GM23338 (cell line): Measurements from ENCODE around the gene DCP2. TPM values are rescaled to one million over a fixed set of nuclear protein-coding genes. Genes with fewer than 3 reads are reported as not detected.

ENCODE experiments used
- ATAC-seq: fragments of 200-7000 bp; cut with Tn5 transposase; 3 replicates; pipeline ENCODE4 v1.9.1; 2020
- DNase-seq: peaks from one replicate; pipeline ENCODE4 v3.0.0-alpha.2; 2015; ENCODE audit warnings: low spot score
- H2AFZ ChIP-seq: fragments of 200-600 bp; sonication (generic); 2 replicates; pipeline ENCODE4 v1.8.0; 2016; ENCODE audit warnings: antibody characterized with exemption, mild to moderate bottlenecking, moderate library complexity
- H3F3A ChIP-seq: fragments of 200-600 bp; sonication (generic); replicated peaks from 2 replicates; pipeline ENCODE4 v1.8.0; 2017; ENCODE audit warnings: antibody characterized with exemption, mixed run types, low read depth
- H3K27ac ChIP-seq: fragments of 200-600 bp; sonication (generic); 2 replicates; pipeline ENCODE4 v1.6.1; 2016; ENCODE audit warnings: low read depth
- H3K27me3 ChIP-seq: fragments of 200-600 bp; sonication (generic); 2 replicates; pipeline ENCODE4 v1.8.0; 2016; ENCODE audit warnings: mild to moderate bottlenecking, mixed run types, moderate library complexity; ENCODE audit not compliant: insufficient read depth
- H3K36me3 ChIP-seq: fragments of 200-600 bp; sonication (generic); 2 replicates; pipeline ENCODE4 v1.8.0; 2016; ENCODE audit warnings: mild to moderate bottlenecking; ENCODE audit not compliant: insufficient read depth
- H3K4me1 ChIP-seq: fragments of 200-600 bp; sonication (generic); 2 replicates; pipeline ENCODE4 v1.8.0; 2016; ENCODE audit warnings: mild to moderate bottlenecking, moderate library complexity; ENCODE audit not compliant: insufficient read depth
- H3K4me2 ChIP-seq: fragments of 200-600 bp; sonication (generic); 2 replicates; pipeline ENCODE4 v1.7.1; 2017; ENCODE audit warnings: mixed run types
- H3K4me3 ChIP-seq: fragments of 200-600 bp; sonication (generic); 2 replicates; pipeline ENCODE4 v1.6.1; 2016; ENCODE audit warnings: mixed run types
- H3K79me2 ChIP-seq: fragments of 200-600 bp; sonication (generic); replicated peaks from 2 replicates; pipeline ENCODE4 v1.8.0; 2017; ENCODE audit warnings: mild to moderate bottlenecking; ENCODE audit not compliant: insufficient read depth
- H3K9me2 ChIP-seq: fragments of 200-600 bp; sonication (generic); 2 replicates; pipeline ENCODE4 v1.8.0; 2017; ENCODE audit not compliant: insufficient read depth
- H4K20me1 ChIP-seq: fragments of 200-600 bp; sonication (generic); replicated peaks from 2 replicates; pipeline ENCODE4 v1.8.0; 2017; ENCODE audit warnings: mild to moderate bottlenecking; ENCODE audit not compliant: insufficient read depth
- H3K27ac Mint-ChIP-seq: 2 replicates; pipeline ENCODE4 v1.8.0; 2020; ENCODE audit warnings: inconsistent platforms, mild to moderate bottlenecking, moderate library complexity, mixed read lengths
- H3K27me3 Mint-ChIP-seq: 3 replicates; pipeline ENCODE4 v1.8.0; 2022; ENCODE audit warnings: low read depth, mild to moderate bottlenecking, moderate library complexity, mixed read lengths, inconsistent platforms; ENCODE audit not compliant: insufficient read depth, poor library complexity
- H3K36me3 Mint-ChIP-seq: 3 replicates; pipeline ENCODE4 v1.8.0; 2021; ENCODE audit warnings: low read depth, mild to moderate bottlenecking, inconsistent platforms, moderate library complexity, mixed read lengths
- H3K4me1 Mint-ChIP-seq: 3 replicates; pipeline ENCODE4 v1.8.0; 2020; ENCODE audit warnings: mild to moderate bottlenecking, inconsistent platforms, mixed read lengths
- H3K4me3 Mint-ChIP-seq: 3 replicates; pipeline ENCODE4 v1.8.0; 2021; ENCODE audit warnings: moderate library complexity, mild to moderate bottlenecking, inconsistent platforms, mixed read lengths
- H3K9me3 Mint-ChIP-seq: 3 replicates; pipeline ENCODE4 v1.8.0; 2020; ENCODE audit warnings: moderate library complexity, mild to moderate bottlenecking, inconsistent platforms, mixed read lengths
- CREB1 ChIP-seq: fragments of 250-450 bp; sonication (Bioruptor Pico); IDR thresholded peaks from 2 replicates; pipeline ENCODE4 v1.5.0; 2020; ENCODE audit warnings: low read depth, mild to moderate bottlenecking, moderate library complexity
- EZH2 ChIP-seq: fragments of 200-600 bp; sonication (generic); IDR thresholded peaks from one replicate; pipeline ENCODE4 v1.8.0; 2017; ENCODE audit warnings: antibody characterized with exemption, mild to moderate bottlenecking, low read depth; ENCODE audit not compliant: unreplicated experiment
- EZH2phosphoT487 ChIP-seq: fragments of 200-600 bp; sonication (generic); IDR thresholded peaks from one replicate; pipeline ENCODE4 v1.8.1; 2018; ENCODE audit warnings: antibody characterized with exemption; ENCODE audit not compliant: unreplicated experiment
- JUNB ChIP-seq: IDR thresholded peaks from one replicate; pipeline ENCODE4 v1.6.1; 2016; ENCODE audit warnings: antibody characterized with exemption; ENCODE audit not compliant: unreplicated experiment
- NANOG ChIP-seq: IDR thresholded peaks from 2 replicates; pipeline ENCODE4 v1.6.1; 2016; ENCODE audit warnings: antibody characterized with exemption, borderline replicate concordance
- POLR2AphosphoS5 ChIP-seq: IDR thresholded peaks from 2 replicates; pipeline ENCODE4 v1.6.1; 2016; ENCODE audit warnings: antibody characterized with exemption, low read depth
- STAT1 ChIP-seq: IDR thresholded peaks from one replicate; pipeline ENCODE4 v1.6.1; 2016; ENCODE audit warnings: antibody characterized with exemption; ENCODE audit not compliant: unreplicated experiment
- ZNF114 ChIP-seq: fragments of 250-450 bp; sonication (Bioruptor Pico); IDR thresholded peaks from 2 replicates; pipeline ENCODE4 v1.5.0; 2020; ENCODE audit warnings: mild to moderate bottlenecking, moderate library complexity
- ZNF331 ChIP-seq: fragments of 250-450 bp; sonication (Bioruptor Pico); IDR thresholded peaks from 2 replicates; pipeline ENCODE4 v1.5.0; 2020; ENCODE audit warnings: low read depth, mild to moderate bottlenecking, moderate library complexity
- polyA plus RNA-seq: library from polyadenylated mRNA; unstranded; fragments of >200 nt; fragmentation: Nextera tagmentation; extraction: Ambion mirVana; gene quantifications from 2 replicates; pipeline ENCODE4 v1.2.1, GENCODE V29; 2016
- total RNA-seq: library from RNA; depleted of rRNA; stranded (reverse); fragments of >200 nt; shearing (Covaris generic); gene quantifications from 2 replicates; pipeline ENCODE4 v1.2.3, GENCODE V29; 2014
- TF ChIP-seq, protein P1 (sequence below): IDR thresholded peaks from 2 replicates; pipeline ENCODE4 v1.6.1; 2016; ENCODE audit warnings: antibody characterized with exemption
- TF ChIP-seq, protein P2 (sequence below): fragments of 250-450 bp; sonication (Bioruptor Pico); IDR thresholded peaks from 2 replicates; pipeline ENCODE4 v1.5.0; 2020; ENCODE audit warnings: mild to moderate bottlenecking, moderate library complexity
- TF ChIP-seq, protein P3 (sequence below), 2 experiments: fragments of 200-600 bp in 1 of 2; sonication (generic) in 1 of 2; conservative IDR thresholded peaks; 2 replicates each; pipeline versions ENCODE4 v1.5.1 to v1.6.1; 2016 to 2017; ENCODE audit warnings: antibody characterized with exemption in 2 of 2, low read depth in 2 of 2, mild to moderate bottlenecking in 2 of 2, moderate library complexity in 1 of 2

Gene DCP2
- total and polyA plus RNA-seq, 2 experiments from 2014 or later: 96.6 to 165 TPM

DNA sequence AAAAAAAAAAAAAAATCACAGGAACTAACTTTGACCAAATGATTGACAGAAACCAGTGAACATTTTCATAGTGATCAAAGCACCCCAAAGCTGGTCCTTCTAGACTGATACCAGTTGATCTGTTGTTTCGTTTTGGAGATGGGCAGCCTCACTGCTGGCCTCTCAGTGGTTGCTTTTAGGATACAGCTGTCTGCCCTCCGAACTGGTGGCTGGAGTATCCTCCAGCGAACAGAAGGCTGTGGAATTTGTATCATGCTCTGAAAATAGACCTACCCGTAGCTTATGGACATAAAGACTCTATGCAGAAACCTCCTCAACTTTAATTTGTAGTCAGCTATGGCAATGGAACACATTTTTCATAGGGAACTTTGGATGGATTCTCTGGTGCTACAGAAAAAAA, 49.0 kb downstream of the DCP2 start:
- Mint-ChIP-seq H3K27ac (no peak overlapping the region), H3K9me3 (no peaks in the 10 kb centered on the region), H3K36me3 (peaks cover 48% of the 10 kb centered on the region), H3K4me3 (no peak overlapping the region), H3K27me3 (peaks cover 5% of the 10 kb centered on the region), H3K4me1 (peaks cover 17% of the 10 kb centered on the region; the same call in 2 of the 3 replicates)
- peaks cover 14% of the 10 kb centered on the region for H3K4me1 ChIP-seq
- no peaks in the 10 kb centered on the region; the same call in 1 of the 2 replicates for H4K20me1 ChIP-seq
- peaks cover 3% of the 10 kb centered on the region; the same call in 1 of the 2 replicates for H3K9me2 ChIP-seq
- H3K36me3 ChIP-seq: no peaks in the 10 kb centered on the region
- H3K27ac ChIP-seq: no peak overlapping the region
- no peak overlapping the region for H3K4me2 ChIP-seq
- ATAC-seq (no peak), DNase-seq (no peak)
- TF ChIP-seq JUNB (no peak), EZH2 (no peak), CREB1 (CRISPR knock-in tag) (no peak)
- H3K4me3 ChIP-seq: no peak overlapping the region
- no peaks in the 10 kb centered on the region for H3F3A ChIP-seq
- H3K27me3 ChIP-seq: no peaks in the 10 kb centered on the region
- H3K79me2 ChIP-seq: no peaks in the 10 kb centered on the region; the same call in 1 of the 2 replicates
- H2AFZ ChIP-seq: no peak overlapping the region

DNA sequence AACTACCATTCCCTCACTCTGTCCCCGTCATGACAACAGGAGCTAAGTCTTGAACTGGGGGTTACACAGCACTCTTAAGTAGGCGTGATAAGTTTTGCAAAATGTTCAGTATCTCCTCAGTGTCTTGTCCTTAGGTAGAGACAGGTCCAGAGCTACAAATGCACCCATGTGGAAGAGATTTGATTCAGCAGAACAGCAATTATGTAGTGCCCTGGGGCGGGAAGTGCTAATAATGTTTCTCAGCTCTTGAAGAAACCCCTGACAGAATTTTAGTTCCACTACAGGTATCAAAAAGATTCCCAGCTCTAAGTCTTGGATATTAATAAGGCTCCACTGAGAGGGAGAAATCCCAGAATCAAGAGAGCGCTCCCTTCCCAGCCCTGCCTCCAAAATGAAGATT, 49.6 kb downstream of the DCP2 start:
- H3K27ac Mint-ChIP-seq: no peak overlapping the region
- H3K4me3 Mint-ChIP-seq: no peak overlapping the region
- no peak for DNase-seq
- no peaks in the 10 kb centered on the region for H3K27me3 ChIP-seq
- no peak overlapping the region for H3K27ac ChIP-seq
- peaks cover 5% of the 10 kb centered on the region for H3K27me3 Mint-ChIP-seq
- peaks cover 3% of the 10 kb centered on the region; the same call in 1 of the 2 replicates for H3K9me2 ChIP-seq
- ATAC-seq: no peak
- peaks cover 20% of the 10 kb centered on the region for H3K4me1 ChIP-seq
- no peaks in the 10 kb centered on the region; the same call in 1 of the 2 replicates for H4K20me1 ChIP-seq
- no peaks in the 10 kb centered on the region for H3K36me3 ChIP-seq
- no peak overlapping the region for H2AFZ ChIP-seq
- no peak overlapping the region for H3K4me2 ChIP-seq
- no peak overlapping the region for H3K4me3 ChIP-seq
- no peaks in the 10 kb centered on the region; the same call in 1 of the 2 replicates for H3K79me2 ChIP-seq
- H3K36me3 Mint-ChIP-seq: peaks cover 48% of the 10 kb centered on the region
- no peaks in the 10 kb centered on the region for H3K9me3 Mint-ChIP-seq
- peaks cover 22% of the 10 kb centered on the region; the same call in 2 of the 3 replicates for H3K4me1 Mint-ChIP-seq
- H3F3A ChIP-seq: no peaks in the 10 kb centered on the region
- no peak for TF ChIP-seq ZNF114
- TF ChIP-seq EZH2: no peak
- TF ChIP-seq, protein P1, sequence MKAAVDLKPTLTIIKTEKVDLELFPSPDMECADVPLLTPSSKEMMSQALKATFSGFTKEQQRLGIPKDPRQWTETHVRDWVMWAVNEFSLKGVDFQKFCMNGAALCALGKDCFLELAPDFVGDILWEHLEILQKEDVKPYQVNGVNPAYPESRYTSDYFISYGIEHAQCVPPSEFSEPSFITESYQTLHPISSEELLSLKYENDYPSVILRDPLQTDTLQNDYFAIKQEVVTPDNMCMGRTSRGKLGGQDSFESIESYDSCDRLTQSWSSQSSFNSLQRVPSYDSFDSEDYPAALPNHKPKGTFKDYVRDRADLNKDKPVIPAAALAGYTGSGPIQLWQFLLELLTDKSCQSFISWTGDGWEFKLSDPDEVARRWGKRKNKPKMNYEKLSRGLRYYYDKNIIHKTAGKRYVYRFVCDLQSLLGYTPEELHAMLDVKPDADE: no peak
- no peak for TF ChIP-seq STAT1
- no peak for TF ChIP-seq ZNF331 (CRISPR knock-in tag)
- TF ChIP-seq NANOG: no peak
- TF ChIP-seq, protein P2, sequence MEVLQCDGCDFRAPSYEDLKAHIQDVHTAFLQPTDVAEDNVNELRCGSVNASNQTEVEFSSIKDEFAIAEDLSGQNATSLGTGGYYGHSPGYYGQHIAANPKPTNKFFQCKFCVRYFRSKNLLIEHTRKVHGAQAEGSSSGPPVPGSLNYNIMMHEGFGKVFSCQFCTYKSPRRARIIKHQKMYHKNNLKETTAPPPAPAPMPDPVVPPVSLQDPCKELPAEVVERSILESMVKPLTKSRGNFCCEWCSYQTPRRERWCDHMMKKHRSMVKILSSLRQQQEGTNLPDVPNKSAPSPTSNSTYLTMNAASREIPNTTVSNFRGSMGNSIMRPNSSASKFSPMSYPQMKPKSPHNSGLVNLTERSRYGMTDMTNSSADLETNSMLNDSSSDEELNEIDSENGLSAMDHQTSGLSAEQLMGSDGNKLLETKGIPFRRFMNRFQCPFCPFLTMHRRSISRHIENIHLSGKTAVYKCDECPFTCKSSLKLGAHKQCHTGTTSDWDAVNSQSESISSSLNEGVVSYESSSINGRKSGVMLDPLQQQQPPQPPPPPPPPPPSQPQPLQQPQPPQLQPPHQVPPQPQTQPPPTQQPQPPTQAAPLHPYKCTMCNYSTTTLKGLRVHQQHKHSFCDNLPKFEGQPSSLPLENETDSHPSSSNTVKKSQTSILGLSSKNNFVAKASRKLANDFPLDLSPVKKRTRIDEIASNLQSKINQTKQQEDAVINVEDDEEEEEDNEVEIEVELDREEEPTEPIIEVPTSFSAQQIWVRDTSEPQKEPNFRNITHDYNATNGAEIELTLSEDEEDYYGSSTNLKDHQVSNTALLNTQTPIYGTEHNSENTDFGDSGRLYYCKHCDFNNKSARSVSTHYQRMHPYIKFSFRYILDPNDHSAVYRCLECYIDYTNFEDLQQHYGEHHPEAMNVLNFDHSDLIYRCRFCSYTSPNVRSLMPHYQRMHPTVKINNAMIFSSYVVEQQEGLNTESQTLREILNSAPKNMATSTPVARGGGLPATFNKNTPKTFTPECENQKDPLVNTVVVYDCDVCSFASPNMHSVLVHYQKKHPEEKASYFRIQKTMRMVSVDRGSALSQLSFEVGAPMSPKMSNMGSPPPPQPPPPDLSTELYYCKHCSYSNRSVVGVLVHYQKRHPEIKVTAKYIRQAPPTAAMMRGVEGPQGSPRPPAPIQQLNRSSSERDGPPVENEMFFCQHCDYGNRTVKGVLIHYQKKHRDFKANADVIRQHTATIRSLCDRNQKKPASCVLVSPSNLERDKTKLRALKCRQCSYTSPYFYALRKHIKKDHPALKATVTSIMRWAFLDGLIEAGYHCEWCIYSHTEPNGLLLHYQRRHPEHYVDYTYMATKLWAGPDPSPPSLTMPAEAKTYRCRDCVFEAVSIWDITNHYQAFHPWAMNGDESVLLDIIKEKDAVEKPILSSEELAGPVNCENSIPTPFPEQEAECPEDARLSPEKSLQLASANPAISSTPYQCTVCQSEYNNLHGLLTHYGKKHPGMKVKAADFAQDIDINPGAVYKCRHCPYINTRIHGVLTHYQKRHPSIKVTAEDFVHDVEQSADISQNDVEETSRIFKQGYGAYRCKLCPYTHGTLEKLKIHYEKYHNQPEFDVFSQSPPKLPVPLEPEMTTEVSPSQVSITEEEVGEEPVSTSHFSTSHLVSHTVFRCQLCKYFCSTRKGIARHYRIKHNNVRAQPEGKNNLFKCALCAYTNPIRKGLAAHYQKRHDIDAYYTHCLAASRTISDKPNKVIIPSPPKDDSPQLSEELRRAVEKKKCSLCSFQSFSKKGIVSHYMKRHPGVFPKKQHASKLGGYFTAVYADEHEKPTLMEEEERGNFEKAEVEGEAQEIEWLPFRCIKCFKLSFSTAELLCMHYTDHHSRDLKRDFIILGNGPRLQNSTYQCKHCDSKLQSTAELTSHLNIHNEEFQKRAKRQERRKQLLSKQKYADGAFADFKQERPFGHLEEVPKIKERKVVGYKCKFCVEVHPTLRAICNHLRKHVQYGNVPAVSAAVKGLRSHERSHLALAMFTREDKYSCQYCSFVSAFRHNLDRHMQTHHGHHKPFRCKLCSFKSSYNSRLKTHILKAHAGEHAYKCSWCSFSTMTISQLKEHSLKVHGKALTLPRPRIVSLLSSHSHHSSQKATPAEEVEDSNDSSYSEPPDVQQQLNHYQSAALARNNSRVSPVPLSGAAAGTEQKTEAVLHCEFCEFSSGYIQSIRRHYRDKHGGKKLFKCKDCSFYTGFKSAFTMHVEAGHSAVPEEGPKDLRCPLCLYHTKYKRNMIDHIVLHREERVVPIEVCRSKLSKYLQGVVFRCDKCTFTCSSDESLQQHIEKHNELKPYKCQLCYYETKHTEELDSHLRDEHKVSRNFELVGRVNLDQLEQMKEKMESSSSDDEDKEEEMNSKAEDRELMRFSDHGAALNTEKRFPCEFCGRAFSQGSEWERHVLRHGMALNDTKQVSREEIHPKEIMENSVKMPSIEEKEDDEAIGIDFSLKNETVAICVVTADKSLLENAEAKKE (CRISPR knock-in tag): no peak
- TF ChIP-seq, protein P3, sequence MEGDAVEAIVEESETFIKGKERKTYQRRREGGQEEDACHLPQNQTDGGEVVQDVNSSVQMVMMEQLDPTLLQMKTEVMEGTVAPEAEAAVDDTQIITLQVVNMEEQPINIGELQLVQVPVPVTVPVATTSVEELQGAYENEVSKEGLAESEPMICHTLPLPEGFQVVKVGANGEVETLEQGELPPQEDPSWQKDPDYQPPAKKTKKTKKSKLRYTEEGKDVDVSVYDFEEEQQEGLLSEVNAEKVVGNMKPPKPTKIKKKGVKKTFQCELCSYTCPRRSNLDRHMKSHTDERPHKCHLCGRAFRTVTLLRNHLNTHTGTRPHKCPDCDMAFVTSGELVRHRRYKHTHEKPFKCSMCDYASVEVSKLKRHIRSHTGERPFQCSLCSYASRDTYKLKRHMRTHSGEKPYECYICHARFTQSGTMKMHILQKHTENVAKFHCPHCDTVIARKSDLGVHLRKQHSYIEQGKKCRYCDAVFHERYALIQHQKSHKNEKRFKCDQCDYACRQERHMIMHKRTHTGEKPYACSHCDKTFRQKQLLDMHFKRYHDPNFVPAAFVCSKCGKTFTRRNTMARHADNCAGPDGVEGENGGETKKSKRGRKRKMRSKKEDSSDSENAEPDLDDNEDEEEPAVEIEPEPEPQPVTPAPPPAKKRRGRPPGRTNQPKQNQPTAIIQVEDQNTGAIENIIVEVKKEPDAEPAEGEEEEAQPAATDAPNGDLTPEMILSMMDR (conservative IDR thresholded peaks at IDR 0.05; ENCODE audit: low read depth in 2 of 2): no peak
- no peak; the same call in 1 of the 2 replicates for TF ChIP-seq POLR2AphosphoS5
- TF ChIP-seq JUNB: no peak
- no peak for TF ChIP-seq EZH2phosphoT487
- TF ChIP-seq CREB1 (CRISPR knock-in tag): no peak
